Measurements from ENCODE around the gene LHFPL6.

DNA sequence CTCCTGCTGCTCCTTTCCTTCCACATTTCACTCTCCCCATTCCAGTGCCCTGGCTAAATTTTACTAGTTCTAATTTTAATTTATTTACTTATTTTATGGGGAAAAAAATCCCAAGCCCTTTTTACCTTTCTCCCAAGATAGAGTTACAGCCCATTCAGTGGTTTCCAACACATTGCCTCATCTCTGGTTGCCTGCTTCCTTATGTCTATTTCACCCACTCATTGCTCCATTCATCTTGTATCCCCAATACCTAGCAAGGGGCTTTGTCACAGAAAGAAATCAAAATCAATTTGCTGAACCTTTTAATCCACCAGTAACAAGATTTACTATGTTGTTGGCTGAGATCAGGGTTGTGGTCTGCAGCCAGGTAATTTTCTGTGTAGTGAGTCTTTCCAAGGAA, 55.9 kb downstream of the LHFPL6 start:
- no peak for TF ChIP-seq EZH2 (IDR thresholded peaks at IDR 0.05; ENCODE audit: insufficient read depth, poor library complexity, severe bottlenecking)
- no peak for TF ChIP-seq EZH2phosphoT487 (IDR thresholded peaks at IDR 0.05; ENCODE audit: insufficient read depth, low read depth)

Data from GM23248 (cell line).